ENCODE data around the gene USP35.

Gene USP35

DNA sequence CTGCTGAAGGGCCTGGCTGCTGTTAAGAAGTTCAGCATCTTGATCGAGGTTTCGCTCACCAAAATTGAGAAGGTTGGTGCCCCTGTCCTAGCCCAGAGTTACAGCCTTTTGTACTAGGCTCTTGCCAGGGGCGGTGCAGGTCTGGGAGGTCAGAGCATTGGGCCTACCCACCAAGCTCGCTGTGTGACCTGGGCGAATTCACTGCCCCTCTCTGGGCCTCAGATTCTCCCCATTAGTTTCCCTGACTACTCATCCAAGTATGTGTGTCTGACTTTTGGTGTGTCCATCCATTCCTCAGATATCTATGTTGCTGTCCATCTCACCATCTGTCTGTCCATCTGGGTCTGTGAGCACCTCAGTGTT lies 10.9 kb downstream of the USP35 start:
- no peak for DNase-seq (ENCODE audit: low read depth)

GRCh38 chr11:78200061-78200460 lies 11.3 kb downstream of the USP35 start:
- DNase-seq (ENCODE audit: low read depth), result no peak

GRCh38 chr11:78200553-78200952 lies 11.8 kb downstream of the USP35 start:
- DNase-seq (ENCODE audit: low read depth), result no peak

- no peak for DNase-seq (ENCODE audit: low read depth)
Observed at GRCh38 chr11:78201096-78201818, 12.5 kb downstream of the USP35 start.

DNA sequence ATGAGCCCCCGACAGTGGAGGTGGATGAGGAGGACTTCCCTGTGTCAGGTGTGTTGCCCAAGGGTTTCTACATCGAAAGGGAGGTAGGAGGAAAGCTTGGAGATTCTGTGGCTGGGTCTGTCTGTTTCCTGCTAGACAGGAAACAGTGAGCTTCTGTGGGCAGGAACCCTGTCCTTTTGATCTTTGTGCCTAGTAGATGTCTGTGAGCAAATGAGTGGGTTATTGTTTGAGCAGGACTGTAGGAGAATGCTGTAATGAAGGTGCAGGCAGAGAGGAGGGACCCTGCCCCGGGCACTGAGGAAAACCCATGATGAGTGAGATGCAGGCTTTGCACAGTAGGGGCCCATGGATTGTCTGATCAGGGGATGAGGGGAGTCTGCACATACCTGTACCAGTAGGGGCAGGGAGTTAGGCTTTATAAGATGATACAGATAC lies 14.0 kb downstream of the USP35 start:
- no peak for DNase-seq (ENCODE audit: low read depth)

DNA sequence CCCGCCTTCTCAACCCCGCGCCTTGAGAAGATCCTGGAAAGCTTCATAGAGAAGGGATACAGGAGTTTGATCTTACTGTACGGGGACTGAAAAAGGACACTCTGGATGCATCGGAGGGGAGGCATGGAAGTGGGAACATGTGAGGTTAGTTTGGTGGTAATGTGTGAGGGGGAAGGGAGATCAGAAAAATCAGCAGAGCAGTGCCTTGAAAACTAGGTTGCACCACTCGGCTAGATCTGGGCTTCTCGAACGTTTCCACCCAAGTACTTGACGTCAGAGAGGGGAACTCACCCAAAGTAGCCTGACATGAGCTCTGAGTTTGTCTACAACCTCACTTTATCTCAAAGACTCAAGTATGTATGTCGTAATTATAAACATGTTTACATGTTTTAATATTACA lies 14.5 kb downstream of the USP35 start:
- DNase-seq (ENCODE audit: low read depth), result no peak

DNA sequence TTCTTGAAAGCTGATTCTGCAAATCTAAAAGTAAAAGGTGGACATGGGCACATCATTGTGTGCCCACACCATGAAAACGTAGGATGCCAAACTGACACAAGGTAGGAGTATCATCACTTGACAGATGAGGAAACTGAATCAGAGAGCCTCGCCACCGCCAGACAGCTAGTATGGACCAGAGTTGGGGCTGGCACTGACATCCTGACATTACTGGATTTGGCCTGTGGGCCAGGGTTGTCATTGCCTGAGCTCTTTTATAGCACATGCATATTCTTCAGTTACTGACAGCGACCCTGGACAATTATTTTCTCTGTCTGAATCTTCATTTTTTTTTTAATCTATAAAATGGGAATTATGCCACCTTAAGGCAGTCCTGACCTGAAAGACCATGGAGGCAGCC lies 16.5 kb downstream of the USP35 start:
- no peak for DNase-seq (ENCODE audit: low read depth)

DNA sequence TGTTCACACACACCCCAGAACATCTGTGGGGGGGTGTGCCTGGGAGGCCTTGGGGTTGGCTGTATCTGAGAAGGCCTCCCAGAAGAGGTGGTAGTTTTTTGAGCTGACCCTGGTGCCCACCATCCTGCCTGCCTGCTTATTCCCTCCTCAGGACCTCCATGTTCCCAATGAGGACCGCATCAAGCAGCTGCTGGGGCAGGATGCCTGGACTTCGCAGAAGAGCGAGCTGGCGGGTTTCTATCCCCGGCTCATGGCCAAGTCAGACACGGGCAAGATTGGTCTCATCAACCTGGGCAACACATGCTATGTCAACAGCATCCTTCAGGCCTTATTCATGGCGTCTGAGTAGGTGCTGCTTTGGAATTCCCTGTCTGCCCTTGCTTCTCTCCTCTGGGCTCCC lies 17.0 kb downstream of the USP35 start:
- no peak for DNase-seq (ENCODE audit: low read depth)

DNA sequence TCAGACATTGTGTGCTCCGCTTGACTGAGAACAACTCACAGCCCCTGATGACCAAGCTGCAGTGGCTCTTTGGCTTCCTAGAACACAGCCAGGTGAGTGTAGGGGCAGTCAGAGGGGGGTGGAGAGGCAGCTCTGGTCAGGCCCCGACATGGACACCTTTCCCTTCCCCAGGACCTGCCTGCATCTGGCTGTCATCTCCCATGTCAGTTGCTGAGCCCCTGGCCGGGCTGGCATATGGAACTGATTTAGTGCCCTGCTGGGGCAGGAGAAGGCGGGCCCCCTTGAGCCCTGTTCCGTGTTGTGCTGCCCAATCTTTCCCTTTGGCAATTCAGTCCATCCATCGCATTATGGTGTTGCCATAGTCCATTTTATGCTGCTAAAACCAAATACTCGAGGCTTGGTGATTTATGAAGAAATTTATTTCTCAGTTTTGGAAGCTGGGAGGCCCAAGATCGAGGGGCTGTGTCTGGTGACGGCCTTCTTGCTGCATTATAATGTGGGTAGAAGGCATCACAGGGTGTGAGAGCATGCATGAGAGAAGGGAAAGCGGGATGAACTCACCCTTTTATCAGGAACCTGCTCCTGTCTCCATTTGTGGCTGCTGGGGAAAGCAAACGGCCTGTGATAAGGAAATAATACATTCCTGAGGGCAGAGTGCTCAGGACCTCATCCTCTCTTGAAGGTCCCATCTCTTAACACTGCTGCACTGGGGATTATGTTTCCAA lies 19.0 kb downstream of the USP35 start:
- DNase-seq (ENCODE audit: low read depth), result no peak

DNA sequence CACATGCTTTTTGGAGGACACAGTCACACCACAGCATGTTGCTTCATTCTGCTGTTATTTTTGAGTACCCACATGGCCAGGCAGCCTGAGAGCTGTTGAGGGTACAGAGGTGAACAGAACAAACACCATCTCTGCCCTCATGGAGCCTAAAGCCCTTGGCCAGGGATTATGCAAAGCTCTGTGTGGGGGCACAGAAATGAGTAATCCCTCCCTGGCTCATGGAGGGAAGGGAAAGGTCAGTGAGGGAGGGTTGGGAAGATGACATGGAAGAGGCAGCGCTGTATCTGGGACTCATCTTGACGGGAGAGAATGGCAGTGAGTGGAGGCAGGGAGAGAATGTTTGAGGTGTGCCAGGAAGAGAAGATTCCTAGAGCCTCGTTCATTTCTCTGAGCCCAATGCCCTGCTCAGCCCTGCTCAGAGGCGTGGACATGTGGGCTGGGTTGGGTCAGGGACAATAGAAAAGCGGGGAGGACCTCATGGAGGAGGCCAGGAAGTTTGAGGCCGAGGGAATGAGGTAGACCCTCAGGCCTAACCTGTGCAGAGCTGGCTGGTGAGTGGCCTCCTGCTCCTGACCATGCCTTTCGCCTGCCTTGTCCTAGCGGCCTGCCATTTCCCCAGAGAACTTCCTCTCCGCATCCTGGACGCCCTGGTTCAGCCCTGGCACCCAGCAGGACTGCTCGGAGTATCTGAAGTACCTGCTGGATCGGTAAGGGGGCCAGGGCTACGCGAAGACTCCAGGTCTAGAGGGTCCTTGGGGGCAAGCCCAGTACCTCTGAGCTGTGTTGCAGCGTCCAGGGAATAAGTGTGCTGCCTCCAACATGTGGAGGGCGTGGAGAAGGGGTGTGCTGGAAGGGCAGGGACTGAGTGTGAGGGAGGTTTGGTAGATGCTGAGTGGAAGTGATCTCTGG lies 19.8 kb downstream of the USP35 start:
- no peak for DNase-seq (ENCODE audit: low read depth)

- DNase-seq (ENCODE audit: low read depth), result no peak
Observed at GRCh38 chr11:78209478-78209877, 20.8 kb downstream of the USP35 start.

GRCh38 chr11:78210000-78210608 lies 21.4 kb downstream of the USP35 start:
- DNase-seq (ENCODE audit: low read depth), result no peak

DNA sequence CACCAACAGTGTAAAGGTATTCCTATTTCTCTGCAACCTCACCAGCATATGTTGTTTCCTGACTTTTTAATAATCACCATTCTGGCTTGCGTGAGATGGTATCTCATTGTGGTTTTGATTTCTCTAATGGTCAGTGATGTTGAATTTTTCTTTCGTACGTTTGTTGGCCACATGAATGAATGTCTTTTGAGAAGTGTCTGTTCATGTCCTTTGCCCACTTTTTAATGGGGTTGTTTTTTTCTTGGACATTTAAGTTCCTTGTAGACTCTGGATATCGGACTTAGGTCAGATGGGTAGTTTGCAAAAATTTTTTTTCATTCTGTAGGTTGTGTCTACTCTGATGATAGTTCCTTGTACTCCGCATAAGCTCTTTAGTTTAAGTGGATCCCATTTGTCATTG lies 22.8 kb downstream of the USP35 start:
- no peak for DNase-seq (ENCODE audit: low read depth)

- no peak for DNase-seq (ENCODE audit: low read depth)
Observed at GRCh38 chr11:78212586-78213371, 24.1 kb downstream of the USP35 start.

- no peak for DNase-seq (ENCODE audit: low read depth)
Observed at GRCh38 chr11:78213526-78214330, 25.0 kb downstream of the USP35 start.

DNA sequence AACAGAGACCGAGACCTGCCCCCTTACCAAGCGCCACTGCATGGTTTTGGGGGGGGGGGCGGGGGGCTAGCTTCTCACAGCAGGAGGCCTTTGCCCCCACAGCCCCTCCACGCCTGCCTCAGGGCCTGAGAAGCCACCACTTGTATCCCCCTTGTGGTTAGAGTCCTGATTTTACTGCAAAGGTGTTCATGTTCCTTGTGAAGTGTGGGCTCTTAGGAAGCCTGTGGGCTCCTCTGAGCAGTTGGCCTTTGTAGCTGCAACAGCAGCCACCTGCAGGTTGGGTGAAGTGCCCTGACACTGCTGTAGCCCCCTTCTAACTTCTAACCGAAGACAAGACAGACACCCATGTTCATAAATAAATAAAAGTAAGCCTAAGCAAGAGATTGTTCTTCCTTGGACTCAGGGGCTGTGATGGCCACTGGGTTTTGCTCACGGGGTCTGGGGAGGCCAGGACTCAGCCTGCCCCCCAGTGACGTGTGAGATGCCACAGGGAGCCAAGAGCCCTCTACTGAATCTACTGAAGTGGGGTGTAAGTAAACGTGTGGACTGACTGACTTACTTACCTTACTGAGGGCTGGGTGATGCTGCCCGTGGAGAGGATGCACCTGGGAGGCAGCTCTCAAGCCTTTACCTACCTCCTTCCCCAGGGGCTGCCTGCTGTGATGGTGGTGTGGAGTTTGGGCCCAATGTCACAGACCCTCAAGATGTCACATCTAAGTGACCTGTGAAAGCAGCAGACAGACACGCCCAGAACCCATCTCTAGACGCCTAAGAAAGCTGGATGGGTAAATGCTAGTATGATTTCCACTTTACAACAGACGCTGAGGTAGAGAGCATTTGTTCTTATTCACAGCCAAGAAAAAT lies 25.8 kb downstream of the USP35 start:
- no peak for DNase-seq (ENCODE audit: low read depth)

GRCh38 chr11:78216021-78216420 lies 27.3 kb downstream of the USP35 start:
- no peak for DNase-seq (ENCODE audit: low read depth)

DNA sequence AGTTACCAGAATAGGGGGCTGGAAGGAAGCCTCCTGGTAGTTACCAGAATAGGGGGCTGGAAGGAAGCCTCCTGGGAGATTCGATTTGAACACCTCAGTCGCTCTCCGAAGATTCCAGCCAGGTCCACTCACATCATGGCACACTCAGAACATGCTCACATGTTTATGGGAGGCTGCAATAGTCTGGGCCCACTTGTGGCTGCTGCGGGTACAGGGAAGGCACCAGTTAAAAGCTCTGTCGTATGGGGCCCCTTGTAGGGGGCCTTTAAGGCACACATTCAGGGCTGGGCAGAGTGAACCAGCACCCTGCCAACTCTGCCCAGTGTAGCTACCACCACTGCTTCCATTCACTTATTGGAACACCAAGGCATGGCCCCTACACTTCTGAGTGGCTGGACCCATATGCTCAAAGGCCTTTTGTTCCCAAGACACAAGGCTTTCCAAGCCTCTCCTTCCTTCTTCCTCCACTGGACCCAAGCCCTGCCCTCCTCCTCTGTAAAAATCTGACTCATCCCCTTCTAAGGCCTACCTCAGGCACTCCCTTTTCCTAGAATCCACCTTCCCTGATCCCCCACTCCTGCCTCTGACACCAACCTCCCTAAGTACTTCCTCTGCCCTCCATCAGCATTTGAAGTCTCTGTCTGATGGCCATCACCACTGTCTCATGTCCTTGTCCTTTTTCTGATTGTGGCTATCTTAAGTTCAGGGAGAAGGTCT lies 28.0 kb downstream of the USP35 start:
- no peak for DNase-seq (ENCODE audit: low read depth)

Data from activated T-cell treated with anti-CD3 and anti-CD28 coated beads for 24 hours (primary cell).